Measurements from ENCODE around the gene MINDY3.
"Not testable (repeated sequence)": the region's sequence is repeated elsewhere in the genome, so short reads cannot be mapped to it uniquely, and the experiment has no call there.

Gene MINDY3

DNA sequence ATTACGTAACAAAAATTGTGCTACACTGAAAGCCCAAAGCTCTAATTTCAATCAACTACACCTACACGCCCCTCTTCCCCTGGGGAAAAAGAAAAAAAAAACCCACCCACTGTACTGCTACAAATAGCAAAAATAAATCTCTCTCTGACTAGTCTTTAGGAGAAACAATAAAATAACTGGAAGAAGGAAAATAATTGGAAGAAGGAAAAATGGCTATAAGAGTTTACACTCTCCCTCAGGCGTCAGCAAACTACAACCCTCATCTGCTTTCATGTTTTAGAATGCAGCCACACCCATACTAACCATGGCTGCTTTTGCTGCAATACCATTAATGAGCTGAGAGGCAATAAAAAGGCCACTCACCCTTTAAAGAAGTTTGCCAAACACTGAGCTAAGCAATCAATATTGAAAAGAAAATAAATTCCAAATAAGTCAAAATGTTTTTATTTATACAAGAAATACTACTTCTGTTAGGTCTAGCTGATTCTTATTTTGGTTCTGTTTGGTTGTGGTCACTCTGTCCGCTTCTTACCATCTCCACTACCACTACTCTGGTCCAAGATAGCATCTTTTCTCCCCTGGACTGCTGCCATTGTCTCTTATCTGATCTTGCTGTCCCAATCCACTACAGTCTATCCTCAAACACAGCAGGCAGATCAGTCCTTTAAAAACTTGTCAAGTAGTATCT lies 3.8 kb downstream of the MINDY3 start:
- no peak for DNase-seq

DNA sequence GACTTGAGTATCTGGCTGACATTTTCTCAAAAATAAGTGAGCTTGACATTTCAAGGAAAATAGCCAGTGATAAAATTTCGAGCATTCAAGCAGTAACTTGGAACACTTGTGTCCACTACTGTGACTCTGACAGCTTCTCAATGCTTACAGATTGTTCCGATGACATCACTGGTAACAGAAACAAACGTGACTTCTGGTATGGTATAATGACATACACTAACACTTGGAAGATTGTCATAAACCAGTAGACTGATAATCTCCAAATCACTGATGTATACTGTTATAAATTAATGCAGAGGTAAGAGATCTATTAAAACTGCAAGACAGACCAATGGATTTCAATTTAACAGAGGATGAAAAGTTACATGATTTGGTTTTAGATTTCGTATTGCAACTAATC lies 6.5 kb downstream of the MINDY3 start:
- DNase-seq = no peak

DNA sequence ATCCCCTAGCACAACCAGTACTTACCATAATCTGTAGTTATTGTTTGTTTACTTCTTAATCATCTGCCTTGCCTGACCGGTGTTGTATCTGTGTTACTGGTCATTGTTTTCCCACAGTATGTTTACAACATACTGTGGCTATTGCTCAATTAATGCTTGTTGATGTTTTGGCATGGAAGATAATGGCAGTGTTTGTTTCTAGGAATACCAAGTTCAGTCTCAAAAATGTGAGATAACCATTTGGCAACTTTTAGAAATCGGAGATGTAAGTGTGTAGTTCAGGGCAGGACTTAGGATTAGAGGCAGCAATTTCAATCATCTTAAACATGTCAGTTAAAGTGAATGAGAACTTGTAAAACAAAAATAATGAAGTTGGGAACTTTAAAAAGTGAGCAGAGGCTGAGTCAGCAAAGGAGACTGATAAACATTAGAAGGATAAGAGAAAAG lies 8.2 kb downstream of the MINDY3 start:
- DNase-seq = no peak

GRCh38 chr10:15850337-15850978 lies 9.8 kb downstream of the MINDY3 start:
- not testable (repeated sequence) for DNase-seq

GRCh38 chr10:15849316-15849715 lies 11.0 kb downstream of the MINDY3 start:
- DNase-seq = no peak

- no peak for DNase-seq
Measured at GRCh38 chr10:15847481-15847880, 12.8 kb downstream of the MINDY3 start.

DNA sequence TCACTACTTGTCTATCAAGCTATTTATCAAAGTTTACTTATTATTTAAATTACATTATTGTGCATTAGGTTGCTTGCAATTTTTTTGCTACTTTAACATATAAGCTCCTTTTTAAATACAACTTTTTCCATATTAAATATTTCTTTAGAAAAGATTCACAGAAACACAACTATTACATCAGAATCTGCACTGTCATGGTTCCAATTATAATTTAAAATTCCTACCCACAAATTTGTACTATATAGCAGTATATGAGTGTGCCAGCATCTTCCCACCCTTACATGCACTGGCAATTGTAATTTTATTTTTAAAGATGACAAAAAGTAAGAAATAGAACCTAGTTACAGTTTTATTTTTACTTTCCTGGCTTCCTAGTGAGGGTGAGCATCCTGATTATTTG lies 15.8 kb downstream of the MINDY3 start:
- no peak for DNase-seq

- no peak for DNase-seq
Measured at GRCh38 chr10:15843695-15844094, 16.6 kb downstream of the MINDY3 start.

- DNase-seq = no peak
Measured at GRCh38 chr10:15842556-15843169, 17.6 kb downstream of the MINDY3 start.

GRCh38 chr10:15841696-15842095 lies 18.6 kb downstream of the MINDY3 start:
- DNase-seq = no peak

- DNase-seq = no peak
Measured at GRCh38 chr10:15836807-15837206, 23.5 kb downstream of the MINDY3 start.

DNA sequence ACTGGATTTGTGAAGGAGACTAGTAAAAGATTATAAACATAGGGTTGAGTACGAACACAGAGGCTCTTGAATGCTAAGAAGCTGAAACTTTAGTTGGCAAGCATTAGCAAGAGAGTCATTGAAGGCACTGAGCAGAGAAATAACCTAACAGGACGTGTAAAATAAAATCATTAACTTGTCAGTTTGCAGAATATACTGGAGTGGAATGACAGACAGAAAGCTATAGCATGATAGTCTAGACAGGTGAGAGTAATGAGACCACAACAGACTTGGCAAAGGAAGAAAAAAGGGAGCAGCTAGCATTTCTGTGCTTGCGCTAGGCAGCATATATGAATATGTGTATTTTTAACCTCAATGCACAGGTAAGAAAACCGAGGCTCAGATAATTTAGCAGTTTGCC lies 30.8 kb downstream of the MINDY3 start:
- DNase-seq = no peak

GRCh38 chr10:15824498-15824897 lies 35.8 kb downstream of the MINDY3 start:
- no peak for DNase-seq

DNA sequence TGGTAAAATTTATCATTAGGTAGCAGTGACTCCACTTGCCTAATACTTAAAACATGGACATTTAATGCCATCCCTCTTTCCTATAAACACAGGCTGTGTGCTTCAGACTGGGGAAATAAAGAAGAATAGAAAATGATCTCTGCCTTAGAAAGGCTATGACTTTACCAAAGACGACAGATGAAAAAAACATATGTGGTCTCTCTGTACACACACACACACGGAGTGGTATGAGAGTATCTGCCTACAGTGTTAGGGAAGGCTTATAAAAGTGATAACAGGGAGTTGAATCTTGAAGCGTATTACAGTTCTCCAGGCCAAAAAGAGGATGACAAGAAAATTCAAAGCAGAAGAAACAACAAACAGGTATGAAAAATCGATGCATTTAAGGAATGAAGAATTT lies 38.2 kb downstream of the MINDY3 start:
- DNase-seq = no peak

DNA sequence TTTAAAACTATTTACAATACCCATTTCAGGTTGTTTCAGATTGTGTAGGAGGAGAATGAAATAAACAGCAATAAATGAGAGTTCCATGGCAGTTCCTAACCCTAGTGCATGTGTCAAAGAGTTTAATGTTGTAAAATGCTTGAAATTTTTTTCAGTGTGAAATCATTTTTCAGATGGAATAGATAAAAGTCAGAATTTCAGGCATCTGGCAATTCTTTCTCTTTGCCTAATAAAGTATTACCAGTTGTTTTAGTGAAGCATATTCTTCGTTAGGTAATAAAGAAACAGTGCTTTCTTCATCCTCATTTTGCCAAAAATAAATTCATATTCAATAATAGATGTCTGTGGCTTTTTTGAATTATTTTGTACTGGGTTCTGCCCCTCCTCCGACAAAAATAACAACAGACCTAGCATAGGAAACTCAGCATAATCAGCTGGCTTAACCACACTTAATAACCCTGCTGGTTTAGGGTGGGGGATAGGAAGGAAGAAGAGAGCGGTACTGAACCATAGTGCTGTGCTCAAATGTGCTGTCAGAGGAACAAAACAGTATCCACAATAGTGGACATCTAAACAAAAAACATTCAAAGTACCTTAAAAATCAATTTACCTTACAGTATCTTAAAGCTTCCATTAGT lies 39.1 kb downstream of the MINDY3 start:
- DNase-seq = no peak

GRCh38 chr10:15817409-15818046 lies 42.8 kb downstream of the MINDY3 start:
- no peak for DNase-seq

DNA sequence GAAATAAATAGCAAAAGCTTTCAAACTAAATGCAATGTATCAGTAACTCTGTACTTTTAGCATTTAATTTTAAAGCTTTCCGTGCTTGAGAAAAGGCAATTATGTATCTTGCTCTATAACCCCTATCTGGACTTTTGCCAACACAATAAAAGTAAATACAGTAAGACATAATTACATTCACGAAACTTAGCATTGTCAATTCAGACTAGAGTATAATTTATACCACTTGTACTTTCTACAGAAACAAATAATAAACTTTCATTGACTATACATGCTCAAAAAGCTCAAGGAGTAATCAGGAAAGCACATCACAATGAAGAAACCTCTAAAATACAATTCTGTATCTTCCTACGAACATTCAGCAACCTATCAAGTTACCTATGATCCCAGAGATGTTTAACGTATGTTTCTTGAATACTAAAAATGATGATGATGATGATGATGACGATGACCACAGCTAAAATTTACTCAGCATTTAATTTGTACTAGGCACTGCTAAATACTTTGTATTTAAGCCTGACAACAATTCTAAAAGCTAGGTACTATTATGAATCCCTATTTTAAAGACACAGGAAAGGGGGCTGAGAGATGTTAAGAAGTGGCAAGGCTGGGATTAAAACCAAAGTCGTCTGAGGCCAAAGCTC lies 44.9 kb downstream of the MINDY3 start:
- no peak for DNase-seq

DNA sequence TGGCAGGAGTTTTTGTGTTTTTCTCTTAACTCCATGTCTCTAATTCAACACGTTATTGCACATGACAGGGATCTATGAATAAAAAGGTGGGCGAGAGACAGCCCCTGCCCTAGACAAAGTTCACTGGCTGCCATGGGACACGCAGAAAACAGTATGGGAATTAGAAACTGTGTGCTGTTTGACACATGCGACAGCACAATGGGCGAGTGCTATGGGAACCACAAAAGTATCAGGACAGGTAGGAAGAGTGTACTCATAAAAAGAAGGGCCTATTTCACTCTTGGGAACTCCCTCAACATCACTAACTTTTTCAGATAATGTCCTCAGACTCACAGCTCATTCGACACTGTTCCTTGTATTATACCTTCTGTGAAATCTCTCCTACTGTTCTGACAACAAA lies 45.7 kb downstream of the MINDY3 start:
- DNase-seq = no peak

DNA sequence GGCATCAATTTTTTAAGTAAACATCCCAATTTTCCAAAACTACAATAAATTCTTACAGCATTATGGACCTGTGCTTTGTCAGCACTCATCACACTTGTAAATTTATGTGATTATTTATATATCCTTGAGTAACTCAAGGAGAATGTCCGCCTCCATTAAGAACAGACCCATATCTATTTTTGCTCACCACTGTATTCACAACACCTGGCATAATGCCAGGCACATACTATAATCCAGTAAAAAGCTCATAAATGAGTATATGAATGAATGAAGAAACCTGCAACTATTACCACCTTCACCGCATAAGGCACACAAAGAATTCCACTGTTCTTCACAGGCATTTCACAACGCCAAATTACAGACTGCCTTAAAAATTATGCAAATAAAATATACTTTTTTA lies 46.9 kb downstream of the MINDY3 start:
- no peak for DNase-seq

DNA sequence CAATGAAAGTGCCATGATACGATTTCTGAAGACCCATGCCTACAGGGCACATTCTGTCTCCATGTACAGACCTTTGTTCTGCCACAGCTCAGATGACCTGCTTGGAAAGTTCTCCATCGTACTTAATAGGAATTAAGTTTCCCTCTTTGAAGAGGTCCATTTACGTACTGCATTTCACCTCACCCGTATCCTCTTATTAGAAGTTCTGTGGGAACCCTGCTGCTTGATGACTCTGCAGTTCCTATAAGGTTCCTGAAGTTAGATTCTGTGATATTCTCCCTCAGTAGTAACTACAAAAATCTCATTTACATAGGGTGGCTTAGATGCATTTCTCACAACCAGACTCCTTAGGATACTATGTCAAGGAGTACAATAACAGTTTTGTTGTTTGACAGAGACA lies 50.9 kb downstream of the MINDY3 start:
- no peak for DNase-seq

GRCh38 chr10:15808204-15808797 lies 52.0 kb downstream of the MINDY3 start:
- no peak for DNase-seq

- DNase-seq = no peak
Measured at GRCh38 chr10:15805395-15806058, 54.8 kb downstream of the MINDY3 start.
